Measurements from ENCODE around the gene VSX2.

VSX2 gene

DNA sequence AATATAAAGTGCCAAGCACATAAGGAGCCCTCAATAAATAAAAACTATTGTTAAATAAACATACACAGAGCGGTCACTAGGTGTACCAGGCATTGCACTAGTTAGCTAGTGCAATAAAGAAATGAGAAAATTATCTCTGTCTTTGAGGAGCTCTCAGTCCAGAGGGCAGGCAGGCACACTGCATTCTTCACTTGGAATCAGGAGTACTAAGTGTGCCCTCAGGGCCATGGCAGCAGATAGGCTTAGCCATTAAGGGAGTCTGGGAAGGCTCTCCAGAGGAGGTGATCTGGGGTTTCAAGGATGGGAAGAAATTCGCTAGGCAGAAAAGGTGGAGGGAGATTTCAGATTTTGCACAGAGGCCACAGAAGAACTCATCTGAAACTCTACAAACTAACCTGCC, 54.4 kb downstream of the VSX2 start:
- Histone ChIP-seq H3K9me3 (ENCODE audit: control insufficient read depth, insufficient read depth, low read depth, low read length) (no peaks in the 10 kb centered on the region), H3K4me3 (ENCODE audit: low read depth, low read length) (no peak overlapping the region), H3K36me3 (ENCODE audit: control insufficient read depth in 2 of 2, insufficient read depth in 1 of 2, low read length in 2 of 2) (peaks cover 9 to 94% of the 10 kb centered on the region in 2 experiments; a peak in 2 of 3 replicates), H3K27ac (ENCODE audit: extremely low read depth, low read depth, low read length) (no peak overlapping the region), H3K4me1 (ENCODE audit: control insufficient read depth, insufficient read depth, low read length) (no peaks in the 10 kb centered on the region)
- POLR2A ChIA-PET: interaction anchor here (1.9 kb wide), 1 partner anchor 9 kb away, joined by 6 read pairs; the partner anchor contains the start of gene ABCD4
- no peak for TF ChIP-seq ZNF214 (tag by site-specific recombination; IDR thresholded peaks at IDR 0.05; ENCODE audit: borderline replicate concordance)
- TF ChIP-seq ZNF510 (tag by site-specific recombination; IDR thresholded peaks at IDR 0.05; ENCODE audit: insufficient replicate concordance): no peak
- TF ChIP-seq, protein P1, sequence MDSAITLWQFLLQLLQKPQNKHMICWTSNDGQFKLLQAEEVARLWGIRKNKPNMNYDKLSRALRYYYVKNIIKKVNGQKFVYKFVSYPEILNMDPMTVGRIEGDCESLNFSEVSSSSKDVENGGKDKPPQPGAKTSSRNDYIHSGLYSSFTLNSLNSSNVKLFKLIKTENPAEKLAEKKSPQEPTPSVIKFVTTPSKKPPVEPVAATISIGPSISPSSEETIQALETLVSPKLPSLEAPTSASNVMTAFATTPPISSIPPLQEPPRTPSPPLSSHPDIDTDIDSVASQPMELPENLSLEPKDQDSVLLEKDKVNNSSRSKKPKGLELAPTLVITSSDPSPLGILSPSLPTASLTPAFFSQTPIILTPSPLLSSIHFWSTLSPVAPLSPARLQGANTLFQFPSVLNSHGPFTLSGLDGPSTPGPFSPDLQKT (IDR thresholded peaks at IDR 0.05; ENCODE audit: borderline replicate concordance, low read depth, low read length): no peak
- no peak for TF ChIP-seq ZNF548 (tag by site-specific recombination; IDR thresholded peaks at IDR 0.05)
- TF ChIP-seq, protein P2, sequence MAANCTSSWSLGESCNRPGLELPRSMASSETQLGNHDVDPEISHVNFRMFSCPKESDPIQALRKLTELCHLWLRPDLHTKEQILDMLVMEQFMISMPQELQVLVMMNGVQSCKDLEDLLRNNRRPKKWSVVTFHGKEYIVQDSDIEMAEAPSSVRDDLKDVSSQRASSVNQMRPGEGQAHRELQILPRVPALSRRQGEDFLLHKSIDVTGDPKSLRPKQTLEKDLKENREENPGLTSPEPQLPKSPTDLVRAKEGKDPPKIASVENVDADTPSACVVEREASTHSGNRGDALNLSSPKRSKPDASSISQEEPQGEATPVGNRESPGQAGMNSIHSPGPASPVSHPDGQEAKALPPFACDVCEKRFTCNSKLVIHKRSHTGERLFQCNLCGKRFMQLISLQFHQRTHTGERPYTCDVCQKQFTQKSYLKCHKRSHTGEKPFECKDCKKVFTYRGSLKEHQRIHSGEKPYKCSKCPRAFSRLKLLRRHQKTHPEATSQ (tag by site-specific recombination; IDR thresholded peaks at IDR 0.05): no peak
- TF ChIP-seq ZNF169 (tag by site-specific recombination; IDR thresholded peaks at IDR 0.05): no peak
- TF ChIP-seq ZSCAN23 (tag by site-specific recombination; IDR thresholded peaks at IDR 0.05): no peak
- TF ChIP-seq ZBTB20 (tag by site-specific recombination; IDR thresholded peaks at IDR 0.05): no peak
- TF ChIP-seq, protein P3, sequence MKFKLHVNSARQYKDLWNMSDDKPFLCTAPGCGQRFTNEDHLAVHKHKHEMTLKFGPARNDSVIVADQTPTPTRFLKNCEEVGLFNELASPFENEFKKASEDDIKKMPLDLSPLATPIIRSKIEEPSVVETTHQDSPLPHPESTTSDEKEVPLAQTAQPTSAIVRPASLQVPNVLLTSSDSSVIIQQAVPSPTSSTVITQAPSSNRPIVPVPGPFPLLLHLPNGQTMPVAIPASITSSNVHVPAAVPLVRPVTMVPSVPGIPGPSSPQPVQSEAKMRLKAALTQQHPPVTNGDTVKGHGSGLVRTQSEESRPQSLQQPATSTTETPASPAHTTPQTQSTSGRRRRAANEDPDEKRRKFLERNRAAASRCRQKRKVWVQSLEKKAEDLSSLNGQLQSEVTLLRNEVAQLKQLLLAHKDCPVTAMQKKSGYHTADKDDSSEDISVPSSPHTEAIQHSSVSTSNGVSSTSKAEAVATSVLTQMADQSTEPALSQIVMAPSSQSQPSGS (tag by site-specific recombination; IDR thresholded peaks at IDR 0.05; ENCODE audit: low read depth): no peak
- CTCF ChIA-PET: interaction anchor here (0.7 to 2.1 kb wide), 11 partner anchors 10 to 188 kb away, joined by 3 to 7 read pairs (median 5); partner anchors contain the start of gene SYNDIG1L

DNA sequence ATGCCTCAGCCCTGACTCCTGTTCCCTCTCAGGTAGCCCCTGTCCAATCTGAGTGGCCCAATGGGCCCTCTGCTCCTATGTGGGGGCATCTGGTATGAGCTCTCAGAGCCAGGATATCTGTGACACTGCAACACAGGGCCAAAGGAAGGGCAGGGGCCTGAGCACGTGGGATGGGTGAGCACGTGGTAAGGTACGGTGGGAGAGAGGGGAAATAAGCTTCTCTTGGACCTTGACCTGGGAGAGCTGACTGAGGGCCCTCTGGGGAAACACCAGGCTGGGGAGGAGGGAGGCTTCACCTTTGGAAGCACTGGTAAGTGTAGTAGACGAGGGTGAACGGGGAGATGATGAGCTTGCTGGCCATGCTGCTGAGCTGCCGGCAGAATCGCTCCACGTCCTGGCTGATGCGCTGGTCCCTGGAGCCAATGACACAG, 56.8 kb downstream of the VSX2 start:
- Histone ChIP-seq H3K4me1 (ENCODE audit: control insufficient read depth, insufficient read depth, low read length) (no peaks in the 10 kb centered on the region), H3K27ac (ENCODE audit: extremely low read depth, low read depth, low read length) (no peak overlapping the region), H3K9me3 (ENCODE audit: control insufficient read depth, insufficient read depth, low read depth, low read length) (no peaks in the 10 kb centered on the region), H3K36me3 (ENCODE audit: control insufficient read depth in 2 of 2, insufficient read depth in 1 of 2, low read length in 2 of 2) (peaks cover 17 to 89% of the 10 kb centered on the region in 2 experiments; a peak in 2 of 3 replicates), H3K4me3 (ENCODE audit: low read depth, low read length) (no peak overlapping the region)
- ChIA-PET POLR2A (interaction anchor here (0.5 to 0.9 kb wide), 2 partner anchors 13 to 692 kb away, joined by 3 to 5 read pairs; no protein-coding TSS in a partner anchor), CTCF (interaction anchor here (0.7 kb wide), 1 partner anchor 276 kb away, joined by 3 read pairs; no protein-coding TSS in a partner anchor)
- TF ChIP-seq ZNF404 (tag by site-specific recombination; IDR thresholded peaks at IDR 0.05) (no peak), ZNF157 (tag by site-specific recombination; IDR thresholded peaks at IDR 0.05) (no peak), ZNF560 (tag by site-specific recombination; IDR thresholded peaks at IDR 0.05; ENCODE audit: borderline replicate concordance) (no peak), ZFP37 (tag by site-specific recombination; IDR thresholded peaks at IDR 0.05) (no peak), KLF8 (tag by site-specific recombination; IDR thresholded peaks at IDR 0.05) (no peak), ZNF221 (tag by site-specific recombination; IDR thresholded peaks at IDR 0.05; ENCODE audit: borderline replicate concordance) (no peak), ZFP41 (tag by site-specific recombination; IDR thresholded peaks at IDR 0.05; ENCODE audit: borderline replicate concordance) (no peak), ZNF501 (tag by site-specific recombination; IDR thresholded peaks at IDR 0.05) (no peak), GLIS2 (tag by site-specific recombination; IDR thresholded peaks at IDR 0.05) (no peak), GFI1B (tag by site-specific recombination; IDR thresholded peaks at IDR 0.05) (no peak), ZSCAN23 (tag by site-specific recombination; IDR thresholded peaks at IDR 0.05) (no peak), ZNF146 (tag by site-specific recombination; IDR thresholded peaks at IDR 0.05) (no peak), EGR2 (tag by site-specific recombination; IDR thresholded peaks at IDR 0.05; ENCODE audit: low read depth) (no peak), ZNF132 (tag by site-specific recombination; IDR thresholded peaks at IDR 0.05; ENCODE audit: borderline replicate concordance) (no peak)
- TF ChIP-seq, protein P4, sequence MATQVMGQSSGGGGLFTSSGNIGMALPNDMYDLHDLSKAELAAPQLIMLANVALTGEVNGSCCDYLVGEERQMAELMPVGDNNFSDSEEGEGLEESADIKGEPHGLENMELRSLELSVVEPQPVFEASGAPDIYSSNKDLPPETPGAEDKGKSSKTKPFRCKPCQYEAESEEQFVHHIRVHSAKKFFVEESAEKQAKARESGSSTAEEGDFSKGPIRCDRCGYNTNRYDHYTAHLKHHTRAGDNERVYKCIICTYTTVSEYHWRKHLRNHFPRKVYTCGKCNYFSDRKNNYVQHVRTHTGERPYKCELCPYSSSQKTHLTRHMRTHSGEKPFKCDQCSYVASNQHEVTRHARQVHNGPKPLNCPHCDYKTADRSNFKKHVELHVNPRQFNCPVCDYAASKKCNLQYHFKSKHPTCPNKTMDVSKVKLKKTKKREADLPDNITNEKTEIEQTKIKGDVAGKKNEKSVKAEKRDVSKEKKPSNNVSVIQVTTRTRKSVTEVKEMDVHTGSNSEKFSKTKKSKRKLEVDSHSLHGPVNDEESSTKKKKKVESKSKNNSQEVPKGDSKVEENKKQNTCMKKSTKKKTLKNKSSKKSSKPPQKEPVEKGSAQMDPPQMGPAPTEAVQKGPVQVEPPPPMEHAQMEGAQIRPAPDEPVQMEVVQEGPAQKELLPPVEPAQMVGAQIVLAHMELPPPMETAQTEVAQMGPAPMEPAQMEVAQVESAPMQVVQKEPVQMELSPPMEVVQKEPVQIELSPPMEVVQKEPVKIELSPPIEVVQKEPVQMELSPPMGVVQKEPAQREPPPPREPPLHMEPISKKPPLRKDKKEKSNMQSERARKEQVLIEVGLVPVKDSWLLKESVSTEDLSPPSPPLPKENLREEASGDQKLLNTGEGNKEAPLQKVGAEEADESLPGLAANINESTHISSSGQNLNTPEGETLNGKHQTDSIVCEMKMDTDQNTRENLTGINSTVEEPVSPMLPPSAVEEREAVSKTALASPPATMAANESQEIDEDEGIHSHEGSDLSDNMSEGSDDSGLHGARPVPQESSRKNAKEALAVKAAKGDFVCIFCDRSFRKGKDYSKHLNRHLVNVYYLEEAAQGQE (tag by site-specific recombination; IDR thresholded peaks at IDR 0.05): no peak
- TF ChIP-seq, protein P5, sequence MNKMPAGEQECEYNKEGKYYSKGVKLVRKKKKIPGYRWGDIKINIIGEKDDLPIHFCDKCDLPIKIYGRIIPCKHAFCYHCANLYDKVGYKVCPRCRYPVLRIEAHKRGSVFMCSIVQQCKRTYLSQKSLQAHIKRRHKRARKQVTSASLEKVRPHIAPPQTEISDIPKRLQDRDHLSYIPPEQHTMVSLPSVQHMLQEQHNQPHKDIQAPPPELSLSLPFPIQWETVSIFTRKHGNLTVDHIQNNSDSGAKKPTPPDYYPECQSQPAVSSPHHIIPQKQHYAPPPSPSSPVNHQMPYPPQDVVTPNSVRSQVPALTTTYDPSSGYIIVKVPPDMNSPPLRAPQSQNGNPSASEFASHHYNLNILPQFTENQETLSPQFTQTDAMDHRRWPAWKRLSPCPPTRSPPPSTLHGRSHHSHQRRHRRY (tag by site-specific recombination; IDR thresholded peaks at IDR 0.05): no peak
- TF ChIP-seq, protein P6, sequence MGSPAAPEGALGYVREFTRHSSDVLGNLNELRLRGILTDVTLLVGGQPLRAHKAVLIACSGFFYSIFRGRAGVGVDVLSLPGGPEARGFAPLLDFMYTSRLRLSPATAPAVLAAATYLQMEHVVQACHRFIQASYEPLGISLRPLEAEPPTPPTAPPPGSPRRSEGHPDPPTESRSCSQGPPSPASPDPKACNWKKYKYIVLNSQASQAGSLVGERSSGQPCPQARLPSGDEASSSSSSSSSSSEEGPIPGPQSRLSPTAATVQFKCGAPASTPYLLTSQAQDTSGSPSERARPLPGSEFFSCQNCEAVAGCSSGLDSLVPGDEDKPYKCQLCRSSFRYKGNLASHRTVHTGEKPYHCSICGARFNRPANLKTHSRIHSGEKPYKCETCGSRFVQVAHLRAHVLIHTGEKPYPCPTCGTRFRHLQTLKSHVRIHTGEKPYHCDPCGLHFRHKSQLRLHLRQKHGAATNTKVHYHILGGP (tag by site-specific recombination; IDR thresholded peaks at IDR 0.05): no peak
